Hepatocyte (in vitro differentiated cells): ENCODE data around the gene LCN9.

Experiments
- EZH2 ChIP-seq: fragments of 200-600 bp; sonication (generic); IDR thresholded peaks from 2 replicates; pipeline ENCODE4 v1.6.1; 2016; ENCODE audit warnings: antibody characterized with exemption, mild to moderate bottlenecking, borderline replicate concordance
- EZH2phosphoT487 ChIP-seq: fragments of 200-600 bp; sonication (generic); IDR thresholded peaks from one replicate; pipeline ENCODE4 v1.6.1; 2018; ENCODE audit warnings: antibody characterized with exemption, mild to moderate bottlenecking, low read depth, moderate library complexity; ENCODE audit not compliant: unreplicated experiment, severe bottlenecking
- TF ChIP-seq, protein P1 (sequence below): fragments of 200-600 bp; sonication (generic); IDR thresholded peaks from 2 replicates; pipeline ENCODE4 v1.5.1; 2016; ENCODE audit warnings: antibody characterized with exemption, mild to moderate bottlenecking; ENCODE audit not compliant: poor library complexity

DNA sequence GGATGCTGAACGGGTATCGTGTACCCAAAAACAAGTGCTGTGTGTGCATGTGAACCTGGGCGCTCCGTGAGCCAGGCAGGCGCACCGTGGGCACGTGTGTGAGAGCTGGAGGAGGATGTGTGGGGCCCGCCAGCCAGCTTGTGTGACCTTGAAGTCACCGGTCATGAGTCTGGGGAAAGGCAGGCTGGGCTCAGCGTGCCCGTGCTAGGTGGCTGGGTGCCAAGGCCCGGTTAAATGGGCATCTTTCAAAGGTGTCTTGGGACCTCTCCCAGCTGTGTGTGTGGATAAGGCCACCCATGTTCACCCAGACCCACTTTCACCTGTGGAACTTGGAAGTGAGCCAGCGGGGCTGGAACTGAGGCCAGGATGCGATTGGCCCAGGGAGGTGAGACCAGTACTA lies 42.3 kb downstream of the LCN9 start:
- TF ChIP-seq, protein P1, sequence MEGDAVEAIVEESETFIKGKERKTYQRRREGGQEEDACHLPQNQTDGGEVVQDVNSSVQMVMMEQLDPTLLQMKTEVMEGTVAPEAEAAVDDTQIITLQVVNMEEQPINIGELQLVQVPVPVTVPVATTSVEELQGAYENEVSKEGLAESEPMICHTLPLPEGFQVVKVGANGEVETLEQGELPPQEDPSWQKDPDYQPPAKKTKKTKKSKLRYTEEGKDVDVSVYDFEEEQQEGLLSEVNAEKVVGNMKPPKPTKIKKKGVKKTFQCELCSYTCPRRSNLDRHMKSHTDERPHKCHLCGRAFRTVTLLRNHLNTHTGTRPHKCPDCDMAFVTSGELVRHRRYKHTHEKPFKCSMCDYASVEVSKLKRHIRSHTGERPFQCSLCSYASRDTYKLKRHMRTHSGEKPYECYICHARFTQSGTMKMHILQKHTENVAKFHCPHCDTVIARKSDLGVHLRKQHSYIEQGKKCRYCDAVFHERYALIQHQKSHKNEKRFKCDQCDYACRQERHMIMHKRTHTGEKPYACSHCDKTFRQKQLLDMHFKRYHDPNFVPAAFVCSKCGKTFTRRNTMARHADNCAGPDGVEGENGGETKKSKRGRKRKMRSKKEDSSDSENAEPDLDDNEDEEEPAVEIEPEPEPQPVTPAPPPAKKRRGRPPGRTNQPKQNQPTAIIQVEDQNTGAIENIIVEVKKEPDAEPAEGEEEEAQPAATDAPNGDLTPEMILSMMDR, result no peak
- TF ChIP-seq EZH2phosphoT487, result no peak
- TF ChIP-seq EZH2, result no peak
